RWPE1 (cell line): ENCODE results near the gene PTDSS2.
A peak's percentile ranks its signal among the peaks of the same experiment; 100 is the strongest.
"Not testable (repeated sequence)": the region's sequence is repeated elsewhere in the genome, so short reads cannot be mapped to it uniquely, and the experiment has no call there.

Experiments
- CTCF ChIA-PET: fragments of 350-600 bp; sonication (Branson Sonifier 250); formaldehyde crosslinking; extraction: SDS; loops from one replicate; lab custom pipeline; 2021; lab: Yijun Ruan, JAX
- POLR2A ChIA-PET: fragments of 400-600 bp; formaldehyde crosslinking; extraction: SDS; loops from one replicate; lab custom pipeline; 2020; ENCODE audit warnings: antibody characterized with exemption; ENCODE audit not compliant: low non-redundant PET; lab: Yijun Ruan, JAX
- DNase-seq: peaks from one replicate; pipeline ENCODE4 v3.0.0; 2012; ENCODE audit warnings: low spot score
- H3K27ac ChIP-seq: fragments of 450-650 bp; 2 replicates; pipeline ENCODE4 v1.5.1; 2017
- TF ChIP-seq, protein P1 (sequence below): fragments of 450-650 bp; conservative IDR thresholded peaks from 2 replicates; pipeline ENCODE4 v1.5.1; 2017; ENCODE audit warnings: low read depth, mild to moderate bottlenecking

The PTDSS2 gene

DNA sequence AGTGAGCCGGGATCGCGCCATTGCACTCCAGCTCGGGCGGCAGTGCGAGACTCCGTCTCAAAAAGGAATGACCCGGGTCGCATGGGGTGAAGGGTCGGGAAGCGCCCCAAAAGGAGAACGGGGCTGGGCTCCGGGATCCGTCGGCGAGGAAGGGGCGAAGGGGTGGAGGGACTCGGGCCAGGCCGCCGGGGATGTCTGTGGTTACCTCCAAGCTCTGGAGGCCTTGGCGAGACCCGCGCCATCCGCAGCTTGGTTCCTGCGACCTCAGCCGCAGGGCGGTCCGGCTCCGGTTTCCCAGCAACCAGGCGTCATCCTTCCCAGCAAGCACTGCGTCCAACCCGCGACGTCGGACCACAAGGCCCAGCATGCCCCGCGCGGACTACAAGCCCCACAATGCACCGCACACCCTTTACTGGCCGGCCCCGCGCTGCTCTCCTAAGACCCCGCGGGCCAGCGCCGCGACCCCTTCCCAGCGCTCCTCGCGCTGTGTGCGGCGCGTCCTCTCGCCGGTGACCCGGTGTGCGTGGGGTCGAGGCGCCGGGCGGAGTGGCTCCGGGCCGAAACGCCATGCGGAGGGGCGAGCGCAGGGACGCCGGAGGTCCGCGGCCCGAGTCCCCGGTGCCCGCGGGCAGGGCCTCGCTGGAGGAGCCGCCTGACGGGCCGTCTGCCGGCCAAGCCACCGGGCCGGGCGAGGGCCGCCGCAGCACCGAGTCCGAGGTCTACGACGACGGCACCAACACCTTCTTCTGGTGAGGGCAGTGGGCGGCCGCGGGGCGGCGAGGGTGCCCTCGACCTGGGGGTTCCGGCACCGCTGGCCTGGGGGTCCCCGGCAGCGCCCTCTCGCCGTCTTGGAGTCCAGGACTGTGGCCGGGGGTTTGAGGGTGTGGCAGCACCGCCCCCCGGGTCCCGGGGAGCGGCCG is at the start of gene PTDSS2:
TSS of gene PTDSS2 (plus strand) at position 391 of the 920 bp plus-strand sequence. CDS start at position 568, 177 bp downstream.
- TF ChIP-seq, protein P1, sequence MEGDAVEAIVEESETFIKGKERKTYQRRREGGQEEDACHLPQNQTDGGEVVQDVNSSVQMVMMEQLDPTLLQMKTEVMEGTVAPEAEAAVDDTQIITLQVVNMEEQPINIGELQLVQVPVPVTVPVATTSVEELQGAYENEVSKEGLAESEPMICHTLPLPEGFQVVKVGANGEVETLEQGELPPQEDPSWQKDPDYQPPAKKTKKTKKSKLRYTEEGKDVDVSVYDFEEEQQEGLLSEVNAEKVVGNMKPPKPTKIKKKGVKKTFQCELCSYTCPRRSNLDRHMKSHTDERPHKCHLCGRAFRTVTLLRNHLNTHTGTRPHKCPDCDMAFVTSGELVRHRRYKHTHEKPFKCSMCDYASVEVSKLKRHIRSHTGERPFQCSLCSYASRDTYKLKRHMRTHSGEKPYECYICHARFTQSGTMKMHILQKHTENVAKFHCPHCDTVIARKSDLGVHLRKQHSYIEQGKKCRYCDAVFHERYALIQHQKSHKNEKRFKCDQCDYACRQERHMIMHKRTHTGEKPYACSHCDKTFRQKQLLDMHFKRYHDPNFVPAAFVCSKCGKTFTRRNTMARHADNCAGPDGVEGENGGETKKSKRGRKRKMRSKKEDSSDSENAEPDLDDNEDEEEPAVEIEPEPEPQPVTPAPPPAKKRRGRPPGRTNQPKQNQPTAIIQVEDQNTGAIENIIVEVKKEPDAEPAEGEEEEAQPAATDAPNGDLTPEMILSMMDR, result no peak
- peak; percentile 90 for DNase-seq
- ChIA-PET CTCF (interaction anchor here (0.6 to 1.1 kb wide), 8 partner anchors 10 to 200 kb away, joined by 3 to 5 read pairs (median 3); no protein-coding TSS in a partner anchor), POLR2A (interaction anchor here (0.6 kb wide), 3 partner anchors 39 to 1305 kb away, joined by 3 to 4 read pairs (median 3); no protein-coding TSS in a partner anchor)
- peak within 1 kb of the TSS; percentile 92 for H3K27ac ChIP-seq

DNA sequence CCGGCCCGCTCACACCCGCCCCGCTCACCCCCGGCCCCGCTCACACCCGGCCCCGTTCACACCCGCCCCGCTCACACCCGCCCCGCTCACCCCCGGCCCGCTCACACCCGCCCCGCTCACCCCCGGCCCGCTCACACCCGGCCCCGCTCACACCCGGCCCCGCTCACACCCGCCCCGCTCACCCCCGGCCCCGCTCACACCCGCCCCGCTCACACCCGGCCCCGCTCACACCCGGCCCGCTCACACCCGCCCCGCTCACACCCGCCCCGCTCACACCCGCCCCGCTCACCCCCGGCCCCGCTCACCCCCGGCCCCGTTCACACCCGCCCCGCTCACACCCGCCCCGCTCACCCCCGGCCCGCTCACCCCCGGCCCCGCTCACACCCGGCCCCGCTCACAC is 48.9 kb upstream of the PTDSS2 start:
- DNase-seq, POLR2A ChIA-PET, H3K27ac ChIP-seq, CTCF ChIA-PET: not testable (repeated sequence)

DNA sequence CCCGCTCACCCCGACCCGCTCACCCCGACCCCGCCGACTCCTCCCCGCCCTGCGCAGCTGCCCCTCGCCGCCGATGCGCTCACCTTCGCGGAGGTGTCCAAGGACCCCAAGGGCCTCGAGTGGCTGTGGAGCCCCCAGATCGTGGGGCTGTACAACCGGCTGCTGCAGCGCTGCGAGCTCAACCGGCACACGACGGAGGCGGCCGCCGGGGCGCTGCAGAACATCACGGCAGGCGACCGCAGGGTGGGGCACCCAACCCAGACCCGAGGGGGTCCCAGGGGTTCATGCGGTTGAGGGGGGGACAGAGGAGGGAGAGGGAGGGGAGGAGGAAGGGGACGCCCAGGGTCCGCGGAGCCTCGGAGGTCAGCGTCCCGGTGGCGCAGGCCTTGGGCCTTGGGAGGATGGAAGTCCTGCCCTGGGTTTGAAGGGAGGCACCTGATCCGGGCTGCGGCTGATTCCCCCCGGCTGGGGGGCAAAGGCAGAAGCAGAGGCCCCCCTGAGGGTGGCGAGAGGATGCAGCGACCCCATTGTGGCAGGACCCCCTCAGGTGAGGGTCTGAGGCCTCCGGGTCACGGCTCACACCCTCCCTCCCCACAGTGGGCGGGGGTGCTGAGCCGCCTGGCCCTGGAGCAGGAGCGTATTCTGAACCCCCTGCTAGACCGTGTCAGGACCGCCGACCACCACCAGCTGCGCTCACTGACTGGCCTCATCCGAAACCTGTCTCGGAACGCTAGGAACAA is 46.9 kb upstream of the PTDSS2 start:
- CTCF ChIA-PET, result no interaction called here
- DNase-seq, result no peak
- POLR2A ChIA-PET, result no interaction called here
- no peak overlapping the region for H3K27ac ChIP-seq
- TF ChIP-seq, protein P1, result no peak

DNA sequence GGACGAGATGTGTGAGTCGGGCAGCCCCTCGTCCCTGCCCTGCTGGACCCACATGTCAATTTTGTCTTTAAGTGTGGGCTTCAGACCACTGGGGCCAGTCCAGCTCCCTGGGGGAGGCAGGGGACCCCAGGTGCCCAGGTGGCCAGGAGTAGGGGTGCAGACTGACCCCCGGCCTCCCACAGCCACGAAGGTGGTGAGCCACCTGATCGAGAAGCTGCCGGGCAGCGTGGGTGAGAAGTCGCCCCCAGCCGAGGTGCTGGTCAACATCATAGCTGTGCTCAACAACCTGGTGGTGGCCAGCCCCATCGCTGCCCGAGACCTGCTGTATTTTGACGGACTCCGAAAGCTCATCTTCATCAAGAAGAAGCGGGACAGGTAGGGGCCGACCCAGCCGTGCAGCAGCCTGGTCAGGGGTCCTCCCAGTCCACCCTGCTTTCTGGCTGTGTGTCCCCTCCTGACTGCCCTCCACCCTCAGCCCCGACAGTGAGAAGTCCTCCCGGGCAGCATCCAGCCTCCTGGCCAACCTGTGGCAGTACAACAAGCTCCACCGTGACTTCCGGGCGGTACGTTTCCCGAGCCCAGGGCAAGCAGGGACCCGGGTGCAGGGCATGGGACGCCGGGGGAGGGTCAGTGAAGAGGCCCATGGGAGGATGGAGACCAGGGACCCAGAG is 46.2 kb upstream of the PTDSS2 start:
- ChIA-PET CTCF (interaction anchor here (0.6 to 1.0 kb wide), 2 partner anchors 22 to 44 kb away, joined by 3 read pairs; no protein-coding TSS in a partner anchor), POLR2A (no interaction called here)

DNA sequence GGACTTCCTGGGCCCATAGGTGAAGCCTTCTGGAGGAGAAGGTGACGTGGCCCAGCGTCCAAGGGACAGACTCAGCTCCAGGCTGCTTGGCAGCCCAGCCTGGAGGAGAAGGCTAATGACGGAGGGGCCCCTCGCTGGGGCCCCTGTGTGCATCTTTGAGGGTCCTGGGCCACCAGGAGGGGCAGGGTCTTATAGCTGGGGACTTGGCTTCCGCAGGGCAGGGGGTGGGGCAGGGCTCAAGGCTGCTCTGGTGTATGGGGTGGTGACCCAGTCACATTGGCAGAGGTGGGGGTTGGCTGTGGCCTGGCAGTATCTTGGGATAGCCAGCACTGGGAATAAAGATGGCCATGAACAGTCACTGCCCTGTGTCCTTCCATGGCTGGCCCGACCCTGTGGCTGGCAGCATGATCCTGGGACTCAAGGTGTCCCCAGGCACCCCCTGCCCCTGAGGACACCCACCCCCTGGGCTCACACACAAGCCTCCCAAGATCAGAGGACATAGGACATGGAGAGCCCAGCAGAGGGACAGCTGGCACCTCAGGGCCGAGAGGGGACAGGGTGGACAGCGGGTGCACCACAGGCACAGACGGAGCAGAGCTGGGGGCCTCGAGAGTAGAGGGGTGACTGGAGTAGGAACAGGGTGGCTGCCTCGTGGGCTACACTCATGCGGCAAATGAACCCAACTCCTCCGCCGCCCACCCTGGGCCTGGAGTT is 45.4 kb upstream of the PTDSS2 start:
- TF ChIP-seq, protein P1, result no peak
- H3K27ac ChIP-seq, result peak overlapping the region; percentile 79
- ChIA-PET CTCF (interaction anchor here (0.6 to 1.0 kb wide), 2 partner anchors 21 to 43 kb away, joined by 3 read pairs; no protein-coding TSS in a partner anchor), POLR2A (interaction anchor here (0.7 kb wide), 1 partner anchor 22 kb away, joined by 3 read pairs; no protein-coding TSS in a partner anchor)
- no peak for DNase-seq

More for the DNA sequence above, 46.2 kb upstream of the PTDSS2 start:
- TF ChIP-seq, protein P1, result no peak
- no peak for DNase-seq
- no peak overlapping the region; the same call in 1 of the 2 replicates for H3K27ac ChIP-seq

DNA sequence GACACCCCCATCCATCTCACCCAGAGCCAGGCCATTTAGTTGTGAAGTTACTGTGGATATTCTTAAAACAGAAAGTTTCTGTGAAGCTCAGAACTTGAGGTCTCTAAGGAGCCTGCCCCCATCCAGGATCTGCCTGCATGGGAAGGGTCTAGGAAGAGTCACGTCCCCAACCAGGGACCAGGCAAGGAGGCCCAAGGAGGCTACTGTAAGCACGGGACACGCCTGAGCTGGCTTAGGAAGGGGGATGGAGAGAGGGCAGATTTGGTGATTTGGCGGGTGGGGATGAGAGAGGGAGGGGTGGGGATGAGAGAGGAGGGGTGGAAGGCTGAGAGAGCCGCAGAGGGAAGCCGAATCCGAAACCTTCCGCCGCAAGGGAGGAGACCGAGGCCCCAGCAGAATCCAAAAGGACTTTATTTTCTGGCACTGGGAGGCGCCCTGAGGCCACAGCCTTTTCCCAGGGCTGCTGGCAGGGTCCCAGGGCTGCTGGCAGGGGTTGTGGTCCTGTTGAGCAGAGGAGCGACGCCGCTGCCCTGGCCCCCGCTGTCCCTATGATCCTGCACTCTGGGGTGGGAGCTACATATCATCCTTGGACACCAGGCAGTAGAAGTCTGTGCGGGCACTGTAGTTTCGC is 44.6 kb upstream of the PTDSS2 start:
- ChIA-PET POLR2A (interaction anchor here (0.7 kb wide), 1 partner anchor 23 kb away, joined by 3 read pairs; no protein-coding TSS in a partner anchor), CTCF (interaction anchor here (1.0 to 1.4 kb wide), 2 partner anchors 43 to 45 kb away, joined by 5 to 7 read pairs; partner anchors contain the start of gene PTDSS2)
- no peak for DNase-seq
- TF ChIP-seq, protein P1, result no peak
- peak overlapping the region; percentile 79 for H3K27ac ChIP-seq
